HG02610 (cell line): ENCODE data around the gene C16orf96.

Source experiments
- ATAC-seq: cut with Tn5 transposase; IDR thresholded peaks from one replicate; pipeline ENCODE4 v1.9.1; 2021; ENCODE audit warnings: mild to moderate bottlenecking, moderate library complexity; ENCODE audit not compliant: unreplicated experiment

C16orf96 gene

GRCh38 chr16:4615384-4616046, 59.4 kb downstream of the C16orf96 start:
- no peak for ATAC-seq

GRCh38 chr16:4616047-4616811, 60.1 kb downstream of the C16orf96 start:
- peak; percentile 81 for ATAC-seq

GRCh38 chr16:4617880-4618279, 61.7 kb downstream of the C16orf96 start:
- ATAC-seq: no peak

DNA sequence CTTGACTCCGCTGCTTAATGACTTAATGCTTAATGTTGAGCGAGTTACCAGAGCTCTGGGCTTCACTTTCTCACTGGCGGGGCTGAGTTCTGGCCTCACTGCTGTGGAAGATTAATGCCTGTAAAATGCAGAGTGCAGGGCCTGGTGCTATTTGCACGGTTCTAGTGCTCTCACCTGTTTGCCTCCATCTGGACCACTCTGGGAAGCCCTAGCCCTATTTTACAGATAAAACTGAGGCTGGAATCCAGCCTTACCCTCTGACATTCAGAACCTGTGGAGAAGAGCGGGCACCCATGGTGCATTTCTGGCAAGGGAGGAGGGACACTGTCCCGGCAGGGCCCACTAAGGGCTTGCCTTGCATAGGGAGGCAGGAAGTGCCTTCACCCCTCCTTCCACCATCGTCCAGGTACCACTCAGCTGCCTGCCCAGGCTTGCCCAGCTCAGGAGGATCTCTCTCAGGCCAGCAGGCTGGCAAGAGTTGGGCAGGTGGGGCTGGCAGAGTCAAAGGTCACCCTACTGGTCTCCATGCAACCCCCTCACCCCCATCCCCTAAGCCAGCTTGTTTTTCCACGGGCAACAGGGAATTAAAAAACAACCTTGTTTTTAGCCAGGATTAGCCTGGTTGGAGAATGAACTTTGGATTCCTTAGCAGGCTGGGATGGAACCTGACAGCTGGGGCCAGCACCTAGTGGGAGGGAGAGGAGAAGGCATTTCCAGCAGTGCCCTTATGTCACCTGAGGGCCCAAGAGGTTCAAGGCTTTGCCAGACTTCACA, 62.7 kb downstream of the C16orf96 start:
- ATAC-seq: no peak

DNA sequence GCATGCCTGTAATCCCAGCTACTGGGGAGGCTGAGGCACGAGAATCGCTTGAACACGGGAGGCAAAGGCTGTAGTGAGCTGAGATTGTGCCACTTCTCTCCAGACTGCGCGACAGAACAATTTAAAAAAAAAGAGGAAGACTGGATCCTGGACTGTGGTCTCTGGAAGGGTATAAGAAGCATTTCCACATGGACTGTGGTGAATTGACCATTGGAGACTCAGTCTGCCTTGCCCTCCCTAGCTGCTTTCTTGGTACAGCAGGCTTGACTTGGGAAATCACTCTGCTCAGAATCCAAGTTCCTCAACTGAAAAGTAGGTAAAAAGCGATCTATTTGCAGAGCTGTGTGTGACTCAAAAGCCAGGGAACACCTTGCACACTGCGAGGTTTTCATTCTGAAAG, 67.5 kb downstream of the C16orf96 start:
- no peak for ATAC-seq

GRCh38 chr16:4624015-4624826, 68.1 kb downstream of the C16orf96 start, which contains the start of gene MGRN1:
MGRN1 (plus strand) TSS chr16:4624826; CDS start chr16:4624961, 135 bp downstream.
- ATAC-seq: peak; percentile 61

DNA sequence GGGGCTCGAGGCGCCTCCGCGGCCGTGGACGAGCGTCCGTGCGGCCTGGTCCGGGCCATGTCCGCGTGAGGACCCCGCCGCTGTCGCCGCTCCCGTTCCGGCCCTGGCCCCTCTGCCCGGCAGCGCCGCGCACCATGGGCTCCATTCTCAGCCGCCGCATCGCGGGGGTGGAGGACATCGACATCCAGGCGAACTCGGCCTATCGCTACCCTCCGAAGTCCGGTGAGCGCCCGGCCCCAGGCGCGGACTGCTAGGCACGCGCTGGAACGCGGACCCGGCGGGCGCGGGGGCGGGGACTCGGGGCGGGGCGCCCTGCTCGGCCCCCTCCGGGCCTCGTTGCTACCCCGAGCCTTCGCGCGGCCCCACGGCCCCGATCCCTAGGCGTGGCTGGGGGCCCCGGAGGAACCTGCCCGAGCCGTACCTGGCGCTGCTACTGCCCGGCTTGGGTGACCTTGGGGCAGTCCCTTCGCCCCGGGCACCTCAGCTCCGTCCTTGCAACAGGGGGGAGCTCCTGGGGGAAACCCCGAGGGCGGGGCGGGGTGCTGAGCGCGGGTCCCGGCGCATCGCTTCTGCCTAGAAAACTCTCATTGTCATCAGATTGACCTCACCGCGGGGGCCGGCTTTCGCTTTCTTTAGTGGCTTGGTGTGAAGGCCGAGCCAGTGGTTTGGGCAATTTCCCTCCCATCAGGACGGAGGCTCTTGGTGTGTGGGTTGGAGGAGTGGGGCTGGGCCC, 68.9 kb downstream of the C16orf96 start:
- peak; percentile 59 for ATAC-seq

GRCh38 chr16:4625560-4626159, 69.5 kb downstream of the C16orf96 start:
- no peak for ATAC-seq

DNA sequence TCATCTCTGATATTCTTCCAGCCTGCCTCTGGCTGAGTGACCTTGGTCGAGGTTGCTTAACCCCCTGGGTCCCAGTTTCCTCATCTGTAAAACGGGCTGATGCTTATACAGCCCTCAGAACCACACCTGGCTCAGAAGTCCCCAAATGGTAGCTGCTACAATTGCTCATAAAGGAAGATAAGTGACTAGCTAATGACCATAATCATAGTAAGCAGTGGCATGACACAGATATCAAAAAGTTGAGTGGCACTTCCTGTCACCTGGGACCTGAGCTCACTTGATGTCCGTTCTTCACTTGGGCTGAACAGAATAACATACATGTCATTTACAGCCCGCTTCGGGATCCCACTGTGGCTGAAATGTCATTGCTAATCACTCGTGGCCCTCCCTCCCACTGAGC, 70.3 kb downstream of the C16orf96 start:
- ATAC-seq: no peak

DNA sequence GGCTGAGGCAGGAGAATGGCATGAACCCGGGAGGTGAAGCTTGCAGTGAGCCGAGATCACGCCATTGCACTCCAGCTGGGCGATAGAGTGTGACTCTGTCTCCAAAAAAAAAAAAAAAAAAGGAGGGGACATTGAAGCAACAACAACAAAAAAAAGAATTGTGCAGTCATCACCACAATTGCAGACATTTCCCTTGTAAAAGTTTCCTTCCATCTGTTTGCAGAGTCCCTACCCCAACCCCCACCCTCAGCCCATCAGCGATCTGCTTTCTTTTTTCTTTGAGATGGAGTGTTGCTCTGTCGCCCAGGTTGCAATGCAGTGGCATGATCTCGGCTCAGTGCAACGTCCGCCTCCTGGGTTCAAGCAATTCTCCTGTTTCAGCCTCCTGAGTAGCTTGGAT, 72.1 kb downstream of the C16orf96 start:
- no peak for ATAC-seq

- no peak for ATAC-seq
Observed at GRCh38 chr16:4631444-4631843, 75.3 kb downstream of the C16orf96 start.

DNA sequence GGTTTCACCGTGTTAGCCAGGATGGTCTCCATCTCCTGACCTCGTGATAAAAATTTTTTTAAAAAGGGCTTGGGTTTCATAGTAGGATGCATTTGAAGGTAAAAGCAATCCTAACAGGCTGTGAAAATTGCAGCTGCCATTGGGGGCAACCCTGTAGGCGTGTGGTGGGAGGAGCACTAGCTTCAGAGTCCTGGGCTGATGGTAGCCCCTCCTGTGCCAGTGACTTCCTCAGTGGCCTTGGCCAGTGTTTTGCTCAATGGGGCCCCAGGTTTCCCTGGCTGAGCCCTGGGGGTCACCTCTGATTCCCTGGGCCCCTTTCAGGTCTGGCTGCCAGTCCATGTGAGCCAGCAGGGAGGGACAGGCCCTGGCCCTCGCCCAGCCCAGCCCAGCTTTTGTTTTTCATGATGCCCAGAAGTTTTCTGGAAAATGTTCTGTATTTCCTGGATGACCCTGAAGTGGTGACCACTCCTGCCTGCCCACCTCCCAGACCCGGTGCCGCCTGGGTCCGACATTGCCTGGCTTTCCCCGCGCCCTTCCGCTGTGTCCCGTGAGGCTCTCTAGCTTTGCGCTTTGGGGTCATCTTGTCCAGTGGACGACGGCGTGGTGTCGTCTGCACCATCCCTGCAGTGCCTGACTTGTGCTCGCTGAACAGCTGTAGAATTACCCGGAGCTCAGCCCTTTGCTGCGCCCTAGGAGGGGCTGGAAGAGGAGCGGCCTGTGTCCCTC, 77.9 kb downstream of the C16orf96 start:
- no peak for ATAC-seq

DNA sequence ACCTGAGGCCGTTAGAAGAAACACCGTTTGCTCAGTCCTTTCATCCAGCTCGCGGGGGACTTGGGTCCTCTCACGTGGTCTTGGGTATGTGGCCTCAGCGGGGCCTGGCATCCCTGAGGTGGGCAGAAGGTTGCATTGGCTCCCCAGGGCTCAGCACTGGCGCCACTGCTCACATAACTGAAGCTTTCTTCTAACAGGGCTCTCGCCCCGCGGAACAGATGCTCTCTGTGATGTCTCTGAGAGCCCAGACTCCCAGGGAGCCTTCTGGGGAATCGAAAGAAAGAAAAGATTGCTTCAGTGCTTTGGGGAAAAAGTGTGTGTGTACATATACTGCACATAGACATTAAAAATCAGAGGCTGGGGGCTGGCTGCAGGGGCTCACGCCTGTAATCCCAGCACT, 78.6 kb downstream of the C16orf96 start:
- no peak for ATAC-seq

GRCh38 chr16:4636196-4636595, 80.1 kb downstream of the C16orf96 start:
- ATAC-seq: no peak

DNA sequence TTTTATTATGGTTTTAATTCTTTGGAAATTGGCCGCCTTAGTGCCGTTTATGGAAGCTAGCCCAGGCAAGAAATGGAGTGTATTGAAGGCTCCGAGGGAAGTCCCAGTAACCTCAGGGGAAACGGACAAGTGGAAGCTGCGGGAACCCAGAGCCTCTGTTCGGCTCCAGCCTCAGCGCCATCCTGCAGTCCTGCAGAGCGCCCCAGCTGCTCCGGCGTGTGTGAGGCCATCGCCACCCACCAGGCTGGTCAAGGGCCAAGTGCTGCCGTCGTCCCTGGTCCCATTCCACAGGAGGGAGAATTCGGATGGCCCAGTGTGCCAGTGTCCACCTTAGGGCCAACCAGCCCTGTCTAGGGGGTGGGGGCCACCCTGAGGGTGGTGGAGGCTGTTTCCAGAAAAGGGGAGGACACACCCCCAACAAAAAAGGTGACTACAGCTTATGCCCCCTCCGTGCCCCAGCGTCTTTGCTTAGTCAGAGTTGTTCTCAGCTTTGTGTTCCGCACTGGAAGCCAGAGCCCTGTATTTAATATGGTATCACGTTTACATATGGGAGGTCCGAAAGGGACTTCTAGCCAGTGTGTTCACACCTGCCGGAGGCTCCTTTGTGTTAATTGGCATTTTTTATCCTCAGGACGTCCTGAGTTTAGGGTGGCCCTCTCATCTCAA, 81.5 kb downstream of the C16orf96 start:
- no peak for ATAC-seq

DNA sequence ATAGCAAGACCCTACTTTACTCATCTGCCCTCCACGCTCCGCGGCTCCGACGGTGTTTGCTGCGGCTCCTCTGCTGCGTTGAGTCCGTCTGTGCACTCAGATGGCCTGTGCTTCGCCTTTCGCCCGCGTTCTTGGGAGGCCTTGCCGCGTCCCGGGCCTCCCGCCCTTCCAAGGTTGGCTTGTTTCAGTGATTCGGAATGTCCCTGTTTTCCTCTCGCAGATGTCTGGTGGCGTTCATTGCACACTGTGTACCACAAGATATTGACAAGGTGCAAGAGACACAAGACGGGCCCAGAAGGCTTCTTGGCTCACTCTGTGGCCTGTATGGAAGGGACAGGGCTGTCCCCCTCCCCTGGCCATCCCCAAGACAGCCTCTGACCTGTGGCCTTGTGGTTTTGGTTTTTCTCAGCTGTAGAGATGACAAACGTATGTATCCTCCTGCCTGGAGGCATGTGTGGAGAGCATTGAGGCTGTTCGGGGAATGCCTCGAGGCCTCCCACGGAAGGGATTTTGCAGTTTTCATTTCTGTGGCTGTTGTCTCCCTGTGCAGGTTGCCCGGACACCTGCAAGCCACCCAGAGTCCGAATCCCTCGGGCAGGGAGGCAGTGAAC, 83.9 kb downstream of the C16orf96 start:
- no peak for ATAC-seq

GRCh38 chr16:4640572-4641305, 84.6 kb downstream of the C16orf96 start:
- ATAC-seq: no peak
